ENCODE measurements around the gene CFAP44.
"Not testable (repeated sequence)": the region's sequence is repeated elsewhere in the genome, so short reads cannot be mapped to it uniquely, and the experiment has no call there.

Gene CFAP44

GRCh38 chr3:113441051-113441770, at the start of gene CFAP44:
TSS of gene CFAP44 (minus strand) at chr3:113441493. CDS start at chr3:113433664, 7,829 bp downstream.
- no peak for DNase-seq

DNA sequence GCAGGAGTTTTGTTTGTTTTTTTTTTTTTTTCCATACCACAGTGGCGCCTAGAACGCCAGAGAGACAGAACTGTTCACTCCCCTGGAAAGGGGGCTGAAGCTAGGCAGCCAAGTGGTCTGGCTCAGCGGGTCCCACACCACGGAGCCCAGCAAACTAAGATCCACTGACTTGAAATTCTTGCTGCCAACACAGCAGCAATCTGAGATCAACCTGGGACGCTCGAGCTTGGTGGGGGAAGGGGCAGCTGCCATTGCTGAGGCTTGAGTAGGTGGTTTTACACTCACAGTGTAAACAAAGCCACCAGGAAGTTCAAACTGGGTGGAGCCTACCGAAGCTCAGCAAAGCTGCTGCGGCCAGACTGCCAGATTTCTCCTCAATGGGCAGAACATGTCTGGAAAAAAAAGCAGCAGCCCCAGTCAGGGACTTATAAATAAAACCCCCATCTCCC, 43.9 kb upstream of the CFAP44 start:
- DNase-seq: no peak

DNA sequence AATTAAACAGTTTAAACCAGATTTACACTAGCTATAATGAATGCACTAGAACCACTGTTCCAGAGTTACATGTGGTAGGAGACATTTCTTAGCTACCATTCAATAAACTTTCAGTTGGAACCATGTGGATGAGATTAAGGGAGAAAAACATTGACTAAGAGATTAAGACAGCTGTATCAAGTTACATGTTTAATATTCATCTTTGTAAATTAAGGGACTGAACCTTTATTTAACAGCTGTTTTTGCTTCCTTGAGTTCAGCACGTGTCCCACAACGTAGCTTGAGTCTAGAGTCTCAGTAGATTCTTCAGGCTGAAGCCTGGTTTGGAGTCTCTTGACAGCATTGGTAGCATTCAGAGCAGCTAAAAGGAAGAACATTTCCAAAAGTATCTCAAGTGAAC, 27.2 kb upstream of the CFAP44 start:
- no peak for DNase-seq

DNA sequence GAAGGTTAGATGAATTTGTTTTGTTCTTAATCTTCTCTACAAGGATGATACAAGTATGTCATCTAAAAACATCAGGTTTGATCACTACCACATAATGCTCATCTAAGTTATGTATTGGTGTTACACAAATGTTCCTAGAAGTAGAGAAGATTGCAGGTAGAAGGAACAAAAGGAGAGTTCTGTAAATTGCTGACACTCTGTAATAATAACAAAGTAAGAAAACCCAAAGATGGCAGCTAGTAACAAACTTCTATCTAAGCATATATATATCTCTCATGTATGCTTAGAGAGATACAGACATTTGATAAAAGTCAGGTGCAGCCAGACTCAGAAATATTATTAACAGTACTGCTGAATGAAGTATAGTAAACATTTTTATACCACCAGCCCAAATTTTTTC, 20.2 kb upstream of the CFAP44 start:
- DNase-seq: no peak

DNA sequence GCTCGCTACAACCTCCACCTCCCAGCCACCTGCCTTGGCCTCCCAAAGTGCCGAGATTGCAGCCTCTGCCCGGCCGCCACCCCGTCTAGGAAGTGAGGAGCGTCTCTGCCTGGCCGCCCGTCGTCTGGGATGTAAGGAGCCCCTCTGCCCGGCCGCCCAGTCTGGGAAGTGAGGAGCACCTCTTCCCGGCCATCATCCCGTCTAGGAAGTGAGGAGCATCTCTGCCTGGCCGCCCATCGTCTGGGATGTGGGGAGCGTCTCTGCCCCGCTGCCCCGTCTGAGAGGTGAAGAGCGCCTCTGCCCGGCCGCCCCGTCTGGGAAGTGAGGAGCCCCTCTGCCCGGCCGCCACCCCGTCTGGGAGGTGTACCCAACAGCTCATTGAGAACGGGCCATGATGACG, 17.3 kb upstream of the CFAP44 start:
- DNase-seq: not testable (repeated sequence)

DNA sequence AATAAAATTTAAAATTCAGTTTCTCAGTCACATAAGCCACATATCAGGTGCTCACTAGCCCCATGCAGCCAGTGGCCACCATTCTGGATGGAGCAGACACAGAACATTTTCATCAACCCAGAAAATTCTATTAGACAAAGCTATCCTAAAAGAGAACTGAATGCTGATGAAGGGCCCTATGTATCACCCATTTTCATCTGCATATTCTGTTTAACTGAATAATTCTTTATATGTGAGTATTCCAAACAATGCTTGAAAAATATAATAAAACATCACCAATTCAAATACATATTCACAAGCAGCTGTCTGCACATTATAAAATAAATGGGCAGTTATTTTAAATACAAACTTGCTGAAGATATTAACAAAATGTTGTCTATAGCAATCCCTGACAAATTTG, 14.2 kb upstream of the CFAP44 start:
- DNase-seq: no peak

GRCh38 chr3:113454630-113455029, 13.3 kb upstream of the CFAP44 start:
- DNase-seq: peak; percentile 24

DNA sequence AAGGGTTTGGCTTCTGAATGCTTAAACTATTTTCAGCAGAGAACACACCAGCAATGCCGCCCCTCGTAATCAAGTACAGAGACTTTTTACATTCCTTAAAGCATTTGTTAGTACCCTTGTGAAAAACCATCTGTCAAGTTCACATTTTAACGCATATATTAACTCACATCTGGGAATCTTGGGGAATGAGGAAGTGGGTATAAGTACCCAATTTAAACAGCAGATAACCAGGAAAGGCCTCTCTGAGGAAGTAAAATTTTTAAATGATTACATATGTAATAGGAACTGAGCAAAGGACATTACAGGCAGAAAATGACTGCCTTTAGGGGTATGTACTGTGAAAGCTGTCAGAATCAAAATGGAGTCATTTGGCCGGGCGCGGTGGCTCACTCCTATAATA, 12.8 kb upstream of the CFAP44 start:
- DNase-seq: no peak

DNA sequence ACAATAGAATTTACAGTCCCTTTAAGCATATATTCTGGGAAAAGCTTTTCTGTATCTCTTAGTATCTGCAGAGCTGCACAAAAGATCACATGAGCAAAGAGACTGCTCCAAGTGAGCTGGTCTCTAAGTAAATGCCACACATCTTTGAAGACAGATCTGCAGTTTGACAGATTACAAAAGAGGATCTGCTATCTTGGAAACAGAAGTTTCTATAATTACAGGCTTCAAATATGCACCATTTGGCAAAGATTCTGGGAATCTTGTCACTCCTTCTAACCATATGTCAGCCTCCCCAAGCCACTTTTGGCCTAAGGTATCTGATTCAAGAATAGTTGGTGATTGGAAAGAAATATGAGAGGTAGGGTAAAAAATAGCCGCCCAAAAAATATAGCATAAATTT, 9.6 kb upstream of the CFAP44 start:
- DNase-seq: no peak

DNA sequence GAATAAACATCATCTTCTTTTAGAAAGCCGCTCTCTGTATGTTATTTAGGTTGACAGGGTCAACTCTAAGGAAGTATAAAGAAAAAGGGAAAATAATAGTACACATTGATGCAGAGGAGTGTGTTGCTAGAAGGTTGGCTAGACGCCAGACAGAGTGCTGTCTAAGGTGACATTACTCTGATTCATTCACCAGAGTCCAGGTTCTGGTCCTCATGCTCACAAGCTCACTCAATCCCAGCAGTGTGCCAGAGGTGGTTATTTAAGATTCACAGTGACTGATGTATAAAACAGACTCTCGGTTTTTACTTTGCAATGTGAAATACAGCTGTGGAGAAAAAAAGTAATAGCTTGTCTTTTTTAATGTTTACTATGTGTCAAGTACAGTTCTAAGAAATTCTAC, 1.7 kb downstream of the CFAP44 start:
- DNase-seq: no peak

DNA sequence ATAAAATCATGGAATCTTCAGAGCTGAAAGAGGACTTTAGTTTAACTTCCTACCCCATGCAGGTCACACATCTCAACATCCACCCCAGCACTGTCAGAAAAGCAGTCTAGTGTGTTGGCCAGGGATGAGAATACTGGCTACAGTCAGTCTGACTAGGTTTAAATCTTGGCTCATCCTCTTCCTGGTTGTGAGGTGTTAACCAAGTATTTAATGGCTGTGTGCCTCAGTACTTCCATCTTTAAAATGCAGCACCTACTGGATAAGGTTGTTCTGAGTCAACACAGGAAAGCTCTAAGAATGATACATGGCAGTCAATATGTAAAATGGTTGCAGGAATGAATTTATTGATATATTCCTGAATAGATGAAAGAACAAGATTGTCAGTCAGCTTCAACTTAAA, 3.1 kb downstream of the CFAP44 start:
- no peak for DNase-seq

DNA sequence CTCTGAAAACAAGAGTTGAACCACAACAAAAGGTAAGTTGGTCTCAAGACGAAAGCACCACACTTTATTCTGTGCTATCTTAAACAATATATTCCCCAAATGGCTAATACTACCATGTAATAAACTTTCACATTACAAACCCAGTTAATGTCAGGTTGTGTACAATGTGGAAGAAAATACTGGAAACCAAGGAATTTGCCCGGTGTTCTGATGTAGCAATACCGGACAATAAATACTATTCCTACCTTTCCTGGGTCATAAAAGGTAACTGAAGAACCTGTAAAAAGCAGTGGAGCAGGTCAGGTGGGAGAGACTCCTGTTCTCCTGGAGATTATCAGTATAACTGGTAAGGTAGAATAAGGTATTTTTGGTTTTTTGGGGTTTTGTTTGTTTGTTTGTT, 3.9 kb downstream of the CFAP44 start:
- no peak for DNase-seq

DNA sequence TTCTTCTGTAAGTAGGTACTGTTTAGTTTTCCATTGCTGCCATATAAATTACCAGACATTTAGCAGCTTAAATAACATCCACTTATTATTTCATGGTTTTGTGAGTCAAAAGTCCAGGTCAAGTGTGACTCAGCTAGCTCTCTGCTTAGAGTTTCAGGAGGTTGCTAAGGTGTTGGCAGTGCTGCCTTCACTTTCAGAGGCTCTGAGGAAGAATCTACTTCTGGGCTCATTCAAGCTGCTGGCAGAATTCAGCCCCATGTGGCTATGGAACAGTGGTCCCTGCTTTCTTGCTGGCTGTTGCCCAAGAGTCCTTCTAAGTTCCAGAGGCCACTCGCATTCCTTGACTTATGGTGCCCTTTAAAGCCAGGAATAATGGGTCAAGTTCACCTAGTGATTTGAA, 4.5 kb downstream of the CFAP44 start:
- DNase-seq: no peak

- no peak for DNase-seq
Observed at GRCh38 chr3:113431811-113432210, 9.5 kb downstream of the CFAP44 start.

- DNase-seq: no peak
Observed at GRCh38 chr3:113428581-113428980, 12.7 kb downstream of the CFAP44 start.

- DNase-seq: no peak
Observed at GRCh38 chr3:113423699-113424098, 17.6 kb downstream of the CFAP44 start.

- DNase-seq: no peak
Observed at GRCh38 chr3:113421082-113421481, 20.2 kb downstream of the CFAP44 start.

GRCh38 chr3:113409676-113410075, 31.6 kb downstream of the CFAP44 start:
- no peak for DNase-seq

DNA sequence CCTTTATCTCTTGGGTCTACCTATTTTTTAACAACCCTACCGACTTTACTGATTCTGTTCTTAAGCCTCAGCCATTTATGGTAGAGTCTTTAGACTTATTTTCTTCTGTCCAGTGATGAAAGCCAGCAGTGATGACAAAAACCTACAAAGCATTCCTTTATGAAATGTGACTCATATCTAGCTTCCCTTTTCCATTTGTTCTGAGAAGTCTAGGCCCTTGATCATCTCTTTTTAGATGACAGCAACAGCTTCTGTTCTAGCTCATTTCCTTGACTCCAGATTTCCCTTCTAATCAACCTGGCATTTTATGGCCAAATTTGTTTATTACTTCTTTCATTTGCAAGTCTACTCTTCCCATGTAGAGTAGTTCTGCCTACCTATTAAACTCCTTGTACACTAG, 36.1 kb downstream of the CFAP44 start:
- DNase-seq: no peak

GRCh38 chr3:113404637-113405036, 36.7 kb downstream of the CFAP44 start:
- no peak for DNase-seq
